ENCODE results near the gene LDLRAD4. TPM values are rescaled to one million over a fixed set of nuclear protein-coding genes. Genes with fewer than 3 reads are reported as not detected.

Gene LDLRAD4
- total RNA-seq, 1 donor from 2014 or later, result 18.3 TPM

DNA sequence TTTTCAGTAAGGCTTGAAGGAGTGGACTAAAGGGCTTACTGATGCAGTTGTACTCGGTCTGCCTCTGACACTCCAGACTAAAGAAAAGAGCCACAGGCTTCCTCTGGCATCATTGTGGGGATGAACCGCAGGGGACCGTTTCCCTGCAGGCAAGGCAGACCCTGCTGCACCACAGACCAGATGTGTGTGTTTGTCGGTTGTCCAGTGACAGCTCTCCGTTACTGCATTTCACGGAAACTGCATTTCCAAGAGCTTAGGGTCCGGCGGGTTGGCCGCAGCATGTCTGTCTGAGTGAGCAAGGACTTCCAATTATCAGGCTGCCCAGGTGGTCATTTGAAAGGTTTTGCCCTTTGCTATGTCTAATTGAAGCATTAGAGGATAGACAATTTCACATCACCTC lies 409.7 kb downstream of the LDLRAD4 start:
- H3K27me3 ChIP-seq (ENCODE audit: control insufficient read depth in 3 of 3, insufficient read depth in 3 of 3, low read length in 3 of 3), result no peaks in the 10 kb centered on the region
- no peak overlapping the region for H3K27ac ChIP-seq (ENCODE audit: low read depth, low read length)
- peaks cover 0 to 2% (median 0%) of the 10 kb centered on the region in 3 donors for H3K9me3 ChIP-seq (ENCODE audit: control insufficient read depth in 3 of 3, low read length in 3 of 3)
- peaks cover 0 to 4% (median 3%) of the 10 kb centered on the region in 3 donors for H3K36me3 ChIP-seq (ENCODE audit: control insufficient read depth in 3 of 3, insufficient read depth in 3 of 3, low read length in 3 of 3)
- peaks cover 0 to 3% (median 0%) of the 10 kb centered on the region in 3 donors for H3K4me1 ChIP-seq (ENCODE audit: control insufficient read depth in 3 of 3, insufficient read depth in 3 of 3, low read length in 3 of 3)
- H3K4me3 ChIP-seq (ENCODE audit: low read length in 3 of 3), result no peak overlapping the region
- H3K9ac ChIP-seq (ENCODE audit: low read depth in 1 of 3, low read length in 3 of 3), result no peak overlapping the region

DNA sequence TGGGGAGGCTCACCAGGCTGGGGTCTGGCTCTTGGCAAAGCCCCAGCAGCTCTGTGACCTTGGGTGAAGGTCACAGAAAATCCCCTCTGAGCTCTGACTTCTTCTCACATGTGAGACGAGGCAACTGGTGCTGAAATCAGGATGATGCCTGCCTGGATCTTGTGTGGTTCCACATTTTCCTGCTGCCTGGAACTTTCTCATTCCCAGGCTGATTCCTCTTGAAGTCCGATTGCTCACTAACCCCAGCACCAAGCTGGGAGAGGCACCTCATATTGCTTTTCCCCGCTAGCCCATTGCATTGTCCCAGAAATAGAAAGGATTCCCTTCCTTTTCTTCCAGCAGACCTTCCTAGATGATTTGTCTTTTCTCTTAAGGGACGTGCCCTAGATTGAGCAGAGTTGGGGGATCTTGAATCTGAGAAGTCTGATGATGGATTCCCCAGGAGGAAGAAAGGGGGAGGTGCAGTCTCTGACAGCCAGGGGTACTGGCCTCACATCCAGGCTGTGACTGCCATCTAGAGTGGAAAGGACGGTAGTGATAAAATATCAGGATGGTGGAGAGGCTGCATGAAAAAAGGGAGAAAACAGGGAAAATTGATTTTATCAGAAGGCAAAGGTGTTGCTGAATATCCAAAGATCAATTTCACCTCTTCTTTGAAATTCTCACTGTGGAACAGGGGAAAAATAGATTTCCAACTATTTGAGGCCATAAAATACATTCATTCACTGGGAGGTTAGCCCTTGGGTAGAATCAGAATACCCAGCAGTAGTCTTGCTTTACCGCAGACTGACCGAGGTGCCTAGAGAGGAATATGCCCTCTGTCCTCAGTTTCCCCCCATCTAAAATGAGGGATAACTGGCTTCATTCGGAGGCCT lies 411.5 kb downstream of the LDLRAD4 start:
- Histone ChIP-seq H3K27ac (ENCODE audit: low read depth, low read length) (no peak overlapping the region), H3K4me1 (ENCODE audit: control insufficient read depth in 3 of 3, insufficient read depth in 3 of 3, low read length in 3 of 3) (peaks cover 0 to 3% (median 0%) of the 10 kb centered on the region in 3 donors), H3K9me3 (ENCODE audit: control insufficient read depth in 3 of 3, low read length in 3 of 3) (peaks cover 0 to 2% (median 0%) of the 10 kb centered on the region in 3 donors), H3K9ac (ENCODE audit: low read depth in 1 of 3, low read length in 3 of 3) (no peak overlapping the region), H3K27me3 (ENCODE audit: control insufficient read depth in 3 of 3, insufficient read depth in 3 of 3, low read length in 3 of 3) (no peaks in the 10 kb centered on the region), H3K4me3 (ENCODE audit: low read length in 3 of 3) (peak overlapping the region in 1 of 3 donors; percentile 2), H3K36me3 (ENCODE audit: control insufficient read depth in 3 of 3, insufficient read depth in 3 of 3, low read length in 3 of 3) (peaks cover 0 to 4% (median 3%) of the 10 kb centered on the region in 3 donors)

DNA sequence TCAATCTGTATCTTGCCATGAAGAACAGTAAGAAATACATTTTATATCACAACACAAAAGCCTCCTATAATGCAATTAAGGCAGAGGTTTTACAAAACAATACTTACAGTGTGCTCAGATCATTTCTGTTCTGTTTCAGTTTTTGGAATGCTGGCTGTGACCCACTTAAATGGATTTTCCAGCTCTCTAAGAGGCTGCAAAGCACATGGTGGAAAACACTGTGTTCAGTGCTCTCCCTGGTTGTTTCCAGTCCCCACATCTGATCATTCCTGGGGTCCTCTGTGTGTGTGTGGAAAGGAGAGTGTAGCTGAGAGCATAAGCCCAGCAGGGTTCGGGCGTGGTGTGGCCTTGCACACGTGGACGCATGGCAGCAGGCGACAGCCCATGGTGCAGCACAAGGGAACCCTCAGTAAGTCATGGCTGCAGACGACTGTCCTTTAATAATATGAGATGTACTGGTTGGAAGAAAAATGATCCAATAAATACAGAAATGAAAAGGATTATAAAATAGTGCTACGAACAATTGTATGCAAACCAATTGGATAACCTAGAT lies 412.2 kb downstream of the LDLRAD4 start:
- Histone ChIP-seq H3K27ac (ENCODE audit: low read depth, low read length) (no peak overlapping the region), H3K36me3 (ENCODE audit: control insufficient read depth in 3 of 3, insufficient read depth in 3 of 3, low read length in 3 of 3) (peaks cover 0 to 4% (median 3%) of the 10 kb centered on the region in 3 donors), H3K27me3 (ENCODE audit: control insufficient read depth in 3 of 3, insufficient read depth in 3 of 3, low read length in 3 of 3) (no peaks in the 10 kb centered on the region), H3K9me3 (ENCODE audit: control insufficient read depth in 3 of 3, low read length in 3 of 3) (peaks cover 0 to 2% (median 0%) of the 10 kb centered on the region in 3 donors), H3K4me3 (ENCODE audit: low read length in 3 of 3) (no peak overlapping the region), H3K4me1 (ENCODE audit: control insufficient read depth in 3 of 3, insufficient read depth in 3 of 3, low read length in 3 of 3) (peaks cover 0 to 3% (median 0%) of the 10 kb centered on the region in 3 donors), H3K9ac (ENCODE audit: low read depth in 1 of 3, low read length in 3 of 3) (no peak overlapping the region)

DNA sequence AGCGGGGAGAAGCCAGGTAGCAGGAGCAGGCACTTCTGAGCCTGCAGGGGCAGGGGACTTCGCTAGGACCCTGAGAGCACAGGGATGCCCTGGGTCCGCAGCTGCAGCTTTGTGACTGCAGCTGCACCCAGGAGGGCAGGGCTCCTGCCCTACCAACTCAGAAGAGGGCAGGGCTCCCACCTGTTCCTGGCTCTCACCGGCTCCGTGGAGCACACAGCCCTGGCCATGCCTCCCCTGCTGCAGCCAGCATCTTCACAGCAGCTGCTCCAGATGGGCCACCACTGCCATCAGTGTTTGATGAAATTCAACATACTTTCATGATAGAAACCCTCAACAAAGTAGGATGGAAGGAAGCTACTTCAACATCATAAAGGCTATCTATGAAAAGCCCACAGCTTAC lies 415.1 kb downstream of the LDLRAD4 start:
- Histone ChIP-seq H3K4me3 (ENCODE audit: low read length in 3 of 3) (no peak overlapping the region), H3K9me3 (ENCODE audit: control insufficient read depth in 3 of 3, low read length in 3 of 3) (peaks cover 0 to 2% (median 0%) of the 10 kb centered on the region in 3 donors), H3K4me1 (ENCODE audit: control insufficient read depth in 3 of 3, insufficient read depth in 3 of 3, low read length in 3 of 3) (peaks cover 0 to 3% (median 0%) of the 10 kb centered on the region in 3 donors), H3K27me3 (ENCODE audit: control insufficient read depth in 3 of 3, insufficient read depth in 3 of 3, low read length in 3 of 3) (no peaks in the 10 kb centered on the region), H3K36me3 (ENCODE audit: control insufficient read depth in 3 of 3, insufficient read depth in 3 of 3, low read length in 3 of 3) (peaks cover 0 to 4% (median 3%) of the 10 kb centered on the region in 3 donors), H3K9ac (ENCODE audit: low read depth in 1 of 3, low read length in 3 of 3) (no peak overlapping the region), H3K27ac (ENCODE audit: low read depth, low read length) (no peak overlapping the region)

DNA sequence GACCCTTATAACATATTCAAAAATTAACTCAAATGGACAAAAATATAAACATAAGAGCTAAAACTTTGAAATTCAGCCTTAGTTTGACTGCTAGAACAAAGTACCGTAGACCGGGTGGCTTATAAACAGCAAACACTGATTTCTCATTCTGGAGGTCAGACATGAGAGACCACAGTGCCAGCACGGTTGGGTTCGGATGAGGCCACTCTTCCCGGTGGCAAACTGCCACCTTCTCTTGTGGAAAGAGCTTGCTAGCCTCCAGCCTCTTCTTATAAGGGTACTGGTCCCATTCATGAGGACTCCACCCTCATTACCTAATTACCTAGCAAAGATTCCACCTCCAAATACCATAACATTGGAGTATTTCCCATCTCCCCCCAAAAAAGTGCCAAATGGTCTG lies 416.5 kb downstream of the LDLRAD4 start:
- peaks cover 0 to 2% (median 0%) of the 10 kb centered on the region in 3 donors for H3K9me3 ChIP-seq (ENCODE audit: control insufficient read depth in 3 of 3, low read length in 3 of 3)
- H3K36me3 ChIP-seq (ENCODE audit: control insufficient read depth in 3 of 3, insufficient read depth in 3 of 3, low read length in 3 of 3), result peaks cover 0 to 4% (median 3%) of the 10 kb centered on the region in 3 donors
- no peaks in the 10 kb centered on the region for H3K27me3 ChIP-seq (ENCODE audit: control insufficient read depth in 3 of 3, insufficient read depth in 3 of 3, low read length in 3 of 3)
- H3K27ac ChIP-seq (ENCODE audit: low read depth, low read length), result no peak overlapping the region
- no peak overlapping the region for H3K4me3 ChIP-seq (ENCODE audit: low read length in 3 of 3)
- H3K4me1 ChIP-seq (ENCODE audit: control insufficient read depth in 3 of 3, insufficient read depth in 3 of 3, low read length in 3 of 3), result no peaks in the 10 kb centered on the region
- H3K9ac ChIP-seq (ENCODE audit: low read depth in 1 of 3, low read length in 3 of 3), result no peak overlapping the region

DNA sequence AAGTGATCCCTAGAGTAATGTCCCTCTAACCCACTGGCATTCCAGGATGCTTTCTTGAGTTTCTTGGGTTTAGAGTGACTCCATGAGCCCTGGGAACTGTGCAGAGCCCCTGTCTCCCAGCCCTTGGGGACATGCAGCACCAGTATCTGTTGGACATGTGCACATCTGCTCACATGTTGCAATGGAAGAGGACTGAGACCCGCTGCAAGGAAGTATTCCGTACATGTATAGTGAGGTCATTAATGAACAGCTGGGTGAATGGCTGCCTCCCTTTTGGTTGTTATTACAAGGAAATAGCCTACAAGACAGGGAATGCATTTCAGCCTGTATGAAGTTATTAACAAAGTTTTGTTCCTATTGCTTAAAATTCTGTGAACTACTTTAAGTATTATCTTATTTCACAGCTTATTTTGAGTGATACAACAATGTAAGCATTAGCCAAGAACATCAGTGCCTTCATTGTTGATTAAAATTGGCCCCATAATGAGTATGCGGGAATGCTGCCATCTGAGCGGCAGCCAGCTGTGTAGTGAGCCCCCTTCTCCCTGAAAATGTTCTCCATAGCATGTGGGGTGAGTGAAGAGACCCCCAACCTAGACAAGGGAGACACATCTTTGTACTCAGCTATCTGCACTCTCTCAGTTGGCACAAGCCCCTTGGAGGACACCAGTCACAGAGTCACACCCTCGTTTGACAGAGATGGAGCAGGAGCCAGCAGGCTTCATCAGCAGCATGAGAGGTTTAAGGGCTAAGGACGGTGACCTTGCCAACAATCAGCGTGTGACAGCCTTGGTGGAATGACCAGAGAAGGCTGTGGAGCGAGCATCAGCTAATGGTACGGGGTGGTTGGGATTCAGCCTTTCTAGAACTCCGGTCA lies 420.4 kb downstream of the LDLRAD4 start:
- Histone ChIP-seq H3K9me3 (ENCODE audit: control insufficient read depth in 3 of 3, low read length in 3 of 3) (no peaks in the 10 kb centered on the region), H3K9ac (ENCODE audit: low read depth in 1 of 3, low read length in 3 of 3) (no peak overlapping the region), H3K27ac (ENCODE audit: low read depth, low read length) (no peak overlapping the region), H3K27me3 (ENCODE audit: control insufficient read depth in 3 of 3, insufficient read depth in 3 of 3, low read length in 3 of 3) (no peaks in the 10 kb centered on the region), H3K4me1 (ENCODE audit: control insufficient read depth in 3 of 3, insufficient read depth in 3 of 3, low read length in 3 of 3) (peaks cover 0 to 3% (median 0%) of the 10 kb centered on the region in 3 donors), H3K36me3 (ENCODE audit: control insufficient read depth in 3 of 3, insufficient read depth in 3 of 3, low read length in 3 of 3) (no peaks in the 10 kb centered on the region), H3K4me3 (ENCODE audit: low read length in 3 of 3) (no peak overlapping the region)

DNA sequence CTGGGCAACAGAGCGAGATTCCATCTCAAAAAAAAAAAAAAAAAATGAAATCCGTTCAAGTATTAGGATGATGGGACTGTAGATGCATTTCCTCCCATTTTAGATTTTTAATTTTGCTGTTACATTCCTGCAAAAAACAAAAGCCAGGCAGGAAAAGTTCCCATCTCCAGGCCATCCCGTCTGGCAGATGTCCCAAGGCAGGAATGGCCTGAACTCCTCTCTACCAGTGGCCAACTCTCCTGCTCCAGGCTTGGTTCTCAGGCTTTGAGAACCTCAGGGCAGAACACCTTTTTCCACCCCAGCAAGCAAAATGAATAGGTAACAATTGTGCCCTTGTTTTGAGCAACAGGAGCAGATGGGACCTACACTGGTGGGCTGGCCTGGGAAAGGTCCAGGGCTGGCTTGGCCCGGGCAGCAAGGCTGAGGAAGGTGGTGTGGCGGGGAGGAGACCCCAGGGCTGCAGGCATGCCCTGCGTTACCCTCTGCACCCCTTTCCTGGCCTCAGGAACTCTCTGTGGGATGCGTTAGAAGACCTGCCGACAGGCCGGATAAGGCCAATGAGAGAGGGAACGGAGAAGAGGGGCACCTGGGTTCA lies 421.8 kb downstream of the LDLRAD4 start:
- H3K27ac ChIP-seq (ENCODE audit: low read depth, low read length), result no peak overlapping the region
- peaks cover 0 to 3% (median 0%) of the 10 kb centered on the region in 3 donors for H3K4me1 ChIP-seq (ENCODE audit: control insufficient read depth in 3 of 3, insufficient read depth in 3 of 3, low read length in 3 of 3)
- peaks cover 0 to 5% (median 3%) of the 10 kb centered on the region in 3 donors for H3K36me3 ChIP-seq (ENCODE audit: control insufficient read depth in 3 of 3, insufficient read depth in 3 of 3, low read length in 3 of 3)

DNA sequence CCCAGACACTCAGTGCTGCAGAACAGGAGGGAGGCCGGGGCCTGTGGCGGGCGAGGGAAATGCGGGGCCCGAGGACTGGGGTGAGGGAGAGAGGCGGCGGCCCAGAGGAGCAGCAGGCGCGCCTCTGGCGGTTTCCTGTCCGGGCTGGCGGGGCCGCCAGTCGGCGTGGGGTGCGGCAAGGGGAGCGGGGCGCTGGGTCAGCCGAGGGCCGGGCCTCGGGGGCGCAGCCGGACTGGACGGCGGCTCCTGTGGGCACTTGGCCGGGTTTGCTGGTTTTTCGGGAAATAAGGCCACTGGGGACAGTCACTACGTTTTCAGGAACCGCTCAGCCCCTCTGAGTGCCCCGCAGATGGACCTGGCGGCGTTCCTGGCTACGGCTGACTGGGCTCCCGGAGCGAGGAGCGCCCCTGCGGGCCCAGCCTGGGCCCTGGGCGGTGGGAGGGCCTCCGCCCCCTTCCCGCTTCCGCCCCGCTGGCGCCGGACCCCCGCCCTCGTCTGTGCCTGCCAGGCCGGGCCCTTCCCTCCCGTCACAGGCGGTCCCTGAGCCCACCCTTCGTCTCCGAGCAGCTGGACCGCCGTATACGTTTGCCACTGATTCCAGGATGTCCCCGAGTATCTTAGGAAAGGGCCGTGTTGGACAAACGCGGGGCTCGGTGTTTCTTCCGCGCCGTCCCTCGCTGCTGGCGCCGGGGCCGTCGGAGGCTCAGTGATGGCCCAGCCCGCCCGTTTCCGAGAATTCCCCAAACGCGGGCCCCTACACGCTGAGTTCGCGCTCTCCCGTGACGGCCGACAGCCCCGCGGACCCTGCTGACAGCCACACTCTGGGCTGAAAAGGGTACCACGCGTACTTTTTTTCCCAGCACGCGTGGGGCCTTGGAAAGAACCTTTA lies 423.2 kb downstream of the LDLRAD4 start:
- H3K36me3 ChIP-seq (ENCODE audit: control insufficient read depth in 3 of 3, insufficient read depth in 3 of 3, low read length in 3 of 3), result peaks cover 0 to 8% (median 3%) of the 10 kb centered on the region in 3 donors
- H3K9ac ChIP-seq (ENCODE audit: low read depth in 1 of 3, low read length in 3 of 3), result peak overlapping the region in 2 of 3 donors; percentile 40 to 43
- H3K4me1 ChIP-seq (ENCODE audit: control insufficient read depth in 3 of 3, insufficient read depth in 3 of 3, low read length in 3 of 3), result peaks cover 0 to 3% (median 0%) of the 10 kb centered on the region in 3 donors
- H3K4me3 ChIP-seq (ENCODE audit: low read length in 3 of 3), result peak overlapping the region in 2 of 3 donors; percentile 35 to 54
- H3K27ac ChIP-seq (ENCODE audit: low read depth, low read length), result no peak overlapping the region
- no peaks in the 10 kb centered on the region for H3K27me3 ChIP-seq (ENCODE audit: control insufficient read depth in 3 of 3, insufficient read depth in 3 of 3, low read length in 3 of 3)
- H3K9me3 ChIP-seq (ENCODE audit: control insufficient read depth in 3 of 3, low read length in 3 of 3), result no peaks in the 10 kb centered on the region

More for the DNA sequence above, 421.8 kb downstream of the LDLRAD4 start:
- H3K4me3 ChIP-seq (ENCODE audit: low read length in 3 of 3), result no peak overlapping the region
- no peaks in the 10 kb centered on the region for H3K9me3 ChIP-seq (ENCODE audit: control insufficient read depth in 3 of 3, low read length in 3 of 3)
- H3K27me3 ChIP-seq (ENCODE audit: control insufficient read depth in 3 of 3, insufficient read depth in 3 of 3, low read length in 3 of 3), result no peaks in the 10 kb centered on the region
- no peak overlapping the region for H3K9ac ChIP-seq (ENCODE audit: low read depth in 1 of 3, low read length in 3 of 3)

Measured in skeletal muscle tissue (tissue), 4 donors.